Ecto neural progenitor cell (in vitro differentiated cells): ENCODE results near the gene ZNF726.
"Not testable (repeated sequence)": the region's sequence is repeated elsewhere in the genome, so short reads cannot be mapped to it uniquely, and the experiment has no call there.

Experiments
- DNase-seq: peaks from one replicate; pipeline ENCODE4 v3.0.0-alpha.2; 2018; ENCODE audit warnings: low spot score

ZNF726 gene

GRCh38 chr19:23914402-23915286 is at the start of gene ZNF726:
Gene ZNF726, plus strand, starts transcription at chr19:23914886. Its CDS starts 109 bp downstream, at chr19:23914995.
- DNase-seq, result no peak

GRCh38 chr19:23867895-23868294 is 46.8 kb upstream of the ZNF726 start:
- no peak for DNase-seq

GRCh38 chr19:23868630-23869029 is 46.1 kb upstream of the ZNF726 start:
- no peak for DNase-seq

GRCh38 chr19:23872282-23872919 is 42.3 kb upstream of the ZNF726 start:
- DNase-seq, result no peak

GRCh38 chr19:23876261-23876660 is 38.4 kb upstream of the ZNF726 start:
- DNase-seq, result no peak

GRCh38 chr19:23876756-23877155 is 37.9 kb upstream of the ZNF726 start:
- DNase-seq, result not testable (repeated sequence)

- no peak for DNase-seq
Observed at GRCh38 chr19:23882493-23882892, 32.2 kb upstream of the ZNF726 start.

GRCh38 chr19:23884363-23884762 is 30.3 kb upstream of the ZNF726 start:
- no peak for DNase-seq

- DNase-seq, result no peak
Observed at GRCh38 chr19:23887642-23888041, 27.0 kb upstream of the ZNF726 start.

- DNase-seq, result not testable (repeated sequence)
Observed at GRCh38 chr19:23896096-23896495, 18.6 kb upstream of the ZNF726 start.

GRCh38 chr19:23896912-23897311 is 17.8 kb upstream of the ZNF726 start:
- DNase-seq, result no peak

- DNase-seq, result no peak
Observed at GRCh38 chr19:23901360-23901759, 13.3 kb upstream of the ZNF726 start.

- no peak for DNase-seq
Observed at GRCh38 chr19:23904406-23904805, 10.3 kb upstream of the ZNF726 start.

- no peak for DNase-seq
Observed at GRCh38 chr19:23905771-23906170, 8.9 kb upstream of the ZNF726 start.

GRCh38 chr19:23906835-23907234 is 7.9 kb upstream of the ZNF726 start:
- DNase-seq, result no peak

GRCh38 chr19:23908165-23908564 is 6.5 kb upstream of the ZNF726 start:
- DNase-seq, result no peak

GRCh38 chr19:23909222-23909621 is 5.5 kb upstream of the ZNF726 start:
- DNase-seq, result no peak

- no peak for DNase-seq
Observed at GRCh38 chr19:23913931-23914330, 755 bp upstream of the ZNF726 start.

GRCh38 chr19:23916991-23917390 is 2.3 kb downstream of the ZNF726 start:
- no peak for DNase-seq

- no peak for DNase-seq
Observed at GRCh38 chr19:23917856-23918255, 3.2 kb downstream of the ZNF726 start.

GRCh38 chr19:23925285-23925684 is 10.6 kb downstream of the ZNF726 start:
- no peak for DNase-seq

GRCh38 chr19:23932878-23933277 is 18.2 kb downstream of the ZNF726 start:
- no peak for DNase-seq

GRCh38 chr19:23937031-23937430 is 22.3 kb downstream of the ZNF726 start:
- not testable (repeated sequence) for DNase-seq
